Measurements from ENCODE around the gene ASPRV1.

Gene ASPRV1

DNA sequence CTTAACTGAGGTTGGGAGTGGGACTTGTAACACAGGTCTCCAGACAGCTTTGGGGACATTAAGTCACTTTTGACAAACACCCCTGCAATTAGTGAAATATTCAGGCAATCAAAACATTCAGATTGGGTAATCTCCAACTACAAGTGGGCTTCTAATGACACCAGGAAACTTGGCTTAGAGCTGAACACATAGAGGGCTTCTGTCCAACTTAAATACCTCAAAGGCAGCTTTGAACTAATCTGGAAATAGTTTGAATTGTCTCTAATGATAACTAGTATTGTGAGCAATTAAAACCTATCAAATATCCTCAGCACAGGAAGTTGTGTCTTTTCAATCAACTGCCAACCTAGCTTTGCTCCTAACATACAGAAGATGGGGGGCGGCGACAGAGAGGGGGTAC, 5.1 kb upstream of the ASPRV1 start:
- TF ChIP-seq, protein P1, sequence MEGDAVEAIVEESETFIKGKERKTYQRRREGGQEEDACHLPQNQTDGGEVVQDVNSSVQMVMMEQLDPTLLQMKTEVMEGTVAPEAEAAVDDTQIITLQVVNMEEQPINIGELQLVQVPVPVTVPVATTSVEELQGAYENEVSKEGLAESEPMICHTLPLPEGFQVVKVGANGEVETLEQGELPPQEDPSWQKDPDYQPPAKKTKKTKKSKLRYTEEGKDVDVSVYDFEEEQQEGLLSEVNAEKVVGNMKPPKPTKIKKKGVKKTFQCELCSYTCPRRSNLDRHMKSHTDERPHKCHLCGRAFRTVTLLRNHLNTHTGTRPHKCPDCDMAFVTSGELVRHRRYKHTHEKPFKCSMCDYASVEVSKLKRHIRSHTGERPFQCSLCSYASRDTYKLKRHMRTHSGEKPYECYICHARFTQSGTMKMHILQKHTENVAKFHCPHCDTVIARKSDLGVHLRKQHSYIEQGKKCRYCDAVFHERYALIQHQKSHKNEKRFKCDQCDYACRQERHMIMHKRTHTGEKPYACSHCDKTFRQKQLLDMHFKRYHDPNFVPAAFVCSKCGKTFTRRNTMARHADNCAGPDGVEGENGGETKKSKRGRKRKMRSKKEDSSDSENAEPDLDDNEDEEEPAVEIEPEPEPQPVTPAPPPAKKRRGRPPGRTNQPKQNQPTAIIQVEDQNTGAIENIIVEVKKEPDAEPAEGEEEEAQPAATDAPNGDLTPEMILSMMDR (IDR thresholded peaks at IDR 0.05; ENCODE audit: extremely low read depth, missing control alignments): no peak
- no peak for DNase-seq (ENCODE audit: low spot score)

DNA sequence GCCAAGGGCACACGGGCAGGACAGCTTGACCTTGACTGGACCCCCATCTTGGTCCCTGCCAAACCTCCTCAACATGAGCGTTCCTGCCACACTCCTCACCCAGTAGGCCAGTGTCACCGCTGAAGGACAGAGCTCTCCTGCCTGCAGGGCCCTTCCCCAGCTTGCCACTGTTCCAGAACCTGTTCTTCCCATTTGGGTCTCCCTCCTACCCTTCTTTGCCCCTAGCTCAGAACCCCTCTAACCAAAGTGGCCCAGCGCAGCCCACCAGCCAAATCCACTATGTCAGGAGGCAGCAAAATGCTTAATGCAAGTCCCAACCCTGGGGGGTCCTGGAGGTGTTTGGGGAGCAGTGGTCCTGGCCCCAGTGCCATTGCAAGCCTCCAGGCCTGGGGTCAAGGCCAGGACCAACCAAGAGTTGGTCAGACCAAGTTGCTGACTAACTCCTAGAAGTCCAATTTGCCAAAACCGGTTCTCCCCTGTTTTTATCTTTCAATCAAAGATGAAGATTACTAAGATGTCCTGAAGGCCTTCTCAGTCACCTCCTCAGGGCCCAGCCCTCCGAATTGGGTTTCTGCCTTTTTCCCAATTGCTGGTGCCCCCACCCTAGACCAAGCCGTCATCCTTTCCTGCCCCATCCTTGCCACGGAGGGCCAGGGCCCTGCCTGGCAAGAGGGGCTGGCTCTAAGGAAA, 4.5 kb upstream of the ASPRV1 start:
- DNase-seq (ENCODE audit: low spot score): no peak
- TF ChIP-seq, protein P1 (IDR thresholded peaks at IDR 0.05; ENCODE audit: extremely low read depth, missing control alignments): no peak

DNA sequence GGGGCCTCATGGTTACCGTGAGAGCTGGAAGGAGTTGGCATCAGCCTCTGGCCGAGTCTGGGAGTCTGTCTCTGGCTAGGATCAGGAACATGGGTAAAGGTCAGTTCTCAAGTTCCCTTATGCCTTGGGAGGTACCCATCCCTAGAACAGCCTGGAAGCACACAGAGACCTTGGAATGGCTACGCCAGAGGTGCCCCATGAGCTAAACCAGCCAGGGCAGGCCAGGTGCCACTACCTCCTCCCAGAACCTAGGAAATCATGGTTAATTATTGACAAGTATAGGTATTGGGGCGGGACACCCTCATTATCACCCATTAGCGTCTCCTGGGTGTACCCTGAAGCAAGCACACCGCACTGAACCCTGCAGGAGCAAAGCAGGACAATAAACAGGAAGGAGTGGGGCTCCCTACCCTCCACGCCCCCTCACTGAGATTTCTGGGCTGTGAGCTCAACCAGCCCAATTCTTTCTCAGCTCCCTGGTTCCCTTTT, 3.0 kb upstream of the ASPRV1 start:
- TF ChIP-seq, protein P1 (IDR thresholded peaks at IDR 0.05; ENCODE audit: extremely low read depth, missing control alignments): no peak
- DNase-seq (ENCODE audit: low spot score): no peak

DNA sequence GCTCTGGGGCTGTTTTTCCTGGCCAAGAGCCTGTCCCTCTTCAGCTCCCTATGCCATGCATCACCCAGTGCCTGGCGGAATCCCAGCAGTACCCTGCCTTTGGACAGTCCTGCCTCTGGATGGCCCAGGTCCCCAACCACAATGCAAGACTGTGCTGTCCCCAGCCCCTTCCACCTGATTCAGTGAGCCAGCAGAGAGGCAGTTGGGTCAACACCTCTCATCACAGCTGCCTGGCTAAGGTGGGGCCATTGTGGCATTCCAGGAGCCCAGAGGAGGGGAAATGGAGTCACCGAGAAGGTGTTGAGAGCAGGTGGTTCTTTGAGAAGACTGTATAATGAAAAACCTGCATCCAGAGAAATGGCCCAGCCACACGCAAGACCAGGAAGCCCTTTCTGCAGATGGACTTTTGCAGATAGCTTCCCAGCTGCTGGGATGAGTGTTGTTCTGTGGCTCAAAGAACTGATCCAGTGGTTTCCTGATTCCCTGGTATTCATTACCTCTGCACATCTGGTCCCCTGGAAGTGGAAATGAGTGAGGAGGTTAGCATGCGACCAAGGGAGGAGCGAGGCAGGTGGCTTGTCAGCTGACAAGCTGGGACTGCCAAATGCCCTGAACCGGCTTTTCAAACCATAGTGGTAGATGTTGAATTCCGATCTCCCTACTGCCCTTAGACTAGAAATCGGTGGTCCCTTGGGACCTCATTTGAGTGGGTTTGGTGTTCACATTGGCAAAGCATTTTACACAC, 1.7 kb upstream of the ASPRV1 start:
- TF ChIP-seq, protein P1 (IDR thresholded peaks at IDR 0.05; ENCODE audit: extremely low read depth, missing control alignments): no peak
- DNase-seq (ENCODE audit: low spot score): no peak

DNA sequence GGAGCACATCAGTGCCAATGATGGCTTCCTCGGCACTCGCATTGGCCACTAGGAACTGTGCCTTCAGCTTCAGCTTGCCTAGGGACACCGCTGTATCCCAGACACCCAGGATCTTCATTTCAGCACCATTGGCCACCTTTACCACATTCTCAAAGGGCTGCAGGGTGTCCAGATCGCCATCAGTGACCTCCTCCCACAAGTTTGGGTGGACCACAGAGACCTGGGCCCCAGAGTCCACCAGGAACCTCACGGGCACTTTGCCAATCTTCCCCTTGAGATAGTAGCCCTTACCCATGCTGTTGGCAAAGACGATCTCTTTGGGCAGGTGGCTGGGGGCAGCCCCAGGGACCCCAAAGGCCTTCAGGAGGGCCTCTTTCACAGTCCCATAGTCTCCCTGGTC, 610 bp downstream of the ASPRV1 start:
- TF ChIP-seq, protein P1 (IDR thresholded peaks at IDR 0.05; ENCODE audit: extremely low read depth, missing control alignments): no peak
- DNase-seq (ENCODE audit: low spot score): no peak

DNA sequence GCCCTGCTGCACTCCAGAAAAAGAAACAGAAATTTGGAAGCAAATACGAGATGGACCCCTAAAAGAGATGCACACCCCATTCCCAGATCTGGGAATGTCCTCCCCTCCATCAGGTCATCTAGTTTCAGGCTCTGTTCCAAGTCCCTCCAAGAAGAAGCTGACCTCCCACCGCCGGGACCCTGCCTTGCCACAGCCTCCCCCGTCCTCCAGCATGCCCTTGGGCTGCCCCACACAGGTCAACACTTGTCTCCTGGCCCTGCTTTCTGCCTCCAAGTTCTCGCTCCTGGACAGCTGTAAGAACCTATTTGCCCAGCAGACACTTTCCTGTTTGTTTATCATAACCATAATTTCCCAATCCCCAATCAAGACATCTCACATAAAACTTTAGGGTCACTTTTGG, 2.0 kb downstream of the ASPRV1 start:
- DNase-seq (ENCODE audit: low spot score): no peak
- TF ChIP-seq, protein P1 (IDR thresholded peaks at IDR 0.05; ENCODE audit: extremely low read depth, missing control alignments): no peak

DNA sequence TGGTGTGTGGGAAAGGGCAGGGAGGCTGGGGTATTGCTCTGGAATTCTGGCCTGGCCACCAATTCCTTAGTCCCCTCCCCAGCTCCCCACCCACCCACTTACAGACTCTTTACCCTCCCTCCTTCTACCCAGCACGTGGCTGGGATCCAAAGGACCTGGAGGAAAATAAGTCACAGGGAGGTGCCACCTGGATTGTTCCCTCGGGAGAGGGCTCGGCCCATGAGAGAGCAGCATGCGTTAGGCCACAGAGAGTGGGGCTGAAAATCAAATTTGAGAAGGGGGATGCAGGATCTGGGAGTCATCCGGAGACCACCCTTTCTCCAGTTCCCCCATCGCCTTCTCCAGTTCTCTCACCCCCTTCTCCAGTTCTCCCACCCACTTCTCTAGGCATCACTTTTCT, 3.0 kb downstream of the ASPRV1 start:
- TF ChIP-seq, protein P1 (IDR thresholded peaks at IDR 0.05; ENCODE audit: extremely low read depth, missing control alignments): no peak
- no peak for DNase-seq (ENCODE audit: low spot score)
